NCI-H1436 treated with DMSO at 0.1 percent for 48 hours (cell line): ENCODE results near the gene FBXO48.
"Not testable (repeated sequence)": the region's sequence is repeated elsewhere in the genome, so short reads cannot be mapped to it uniquely, and the experiment has no call there.

Experiments
- DNase-seq: peaks from one replicate; lab custom pipeline; 2025; lab: John Stamatoyannopoulos, UW

FBXO48 gene, protein sequence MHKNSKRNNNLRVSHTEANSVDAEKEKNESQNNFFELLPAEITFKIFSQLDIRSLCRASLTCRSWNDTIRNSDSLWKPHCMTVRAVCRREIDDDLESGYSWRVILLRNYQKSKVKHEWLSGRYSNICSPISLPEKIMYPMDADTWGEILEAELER

GRCh38 chr2:68467077-68467960 lies at the start of gene FBXO48, which contains the start of gene APLF:
Gene FBXO48, minus strand, starts transcription at chr2:68467294. Its CDS starts 2,149 bp downstream, at chr2:68465145.
Gene APLF, plus strand, starts transcription at chr2:68467585. Its CDS starts 147 bp downstream, at chr2:68467732.
- DNase-seq, result peak; percentile 94

DNA sequence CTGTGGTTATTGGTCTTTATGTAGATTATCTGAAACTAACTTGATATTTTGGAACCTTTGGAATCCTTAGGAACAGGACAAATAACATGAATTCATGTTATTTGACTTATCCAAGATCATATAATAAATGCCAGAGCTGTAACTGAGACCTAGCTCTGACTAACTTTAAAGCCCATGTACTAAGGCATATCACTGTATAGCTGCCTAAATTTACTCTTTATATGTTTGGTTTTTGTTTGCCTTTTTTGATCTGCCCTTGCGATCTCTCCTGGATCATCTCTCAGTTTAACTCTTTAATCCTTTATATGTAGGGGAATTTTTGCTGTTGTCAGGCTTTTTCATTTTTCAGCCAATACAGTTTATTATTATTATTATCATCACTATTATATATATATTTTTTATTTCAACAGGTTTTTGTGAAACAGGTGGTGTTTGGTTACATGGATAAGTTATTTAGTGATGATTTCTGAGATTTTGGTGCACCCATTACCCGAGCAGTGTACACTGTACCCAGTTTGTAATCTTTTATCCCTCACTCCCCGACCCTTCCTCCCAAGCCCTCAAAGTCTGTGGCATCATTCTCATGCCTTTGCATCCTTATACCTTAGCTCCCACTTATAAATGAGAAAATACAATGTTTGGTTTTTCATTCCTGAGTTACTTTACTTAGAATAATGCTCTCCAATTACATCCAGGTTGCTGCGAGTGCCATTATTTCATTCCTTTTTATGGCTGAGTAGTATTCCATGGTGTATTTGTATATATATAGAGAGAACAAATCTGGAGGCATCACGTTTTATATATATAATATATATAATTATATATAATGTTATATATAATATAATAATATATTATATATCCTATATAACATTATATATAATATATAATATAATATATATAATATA lies 49.2 kb upstream of the FBXO48 start:
- DNase-seq, result no peak

DNA sequence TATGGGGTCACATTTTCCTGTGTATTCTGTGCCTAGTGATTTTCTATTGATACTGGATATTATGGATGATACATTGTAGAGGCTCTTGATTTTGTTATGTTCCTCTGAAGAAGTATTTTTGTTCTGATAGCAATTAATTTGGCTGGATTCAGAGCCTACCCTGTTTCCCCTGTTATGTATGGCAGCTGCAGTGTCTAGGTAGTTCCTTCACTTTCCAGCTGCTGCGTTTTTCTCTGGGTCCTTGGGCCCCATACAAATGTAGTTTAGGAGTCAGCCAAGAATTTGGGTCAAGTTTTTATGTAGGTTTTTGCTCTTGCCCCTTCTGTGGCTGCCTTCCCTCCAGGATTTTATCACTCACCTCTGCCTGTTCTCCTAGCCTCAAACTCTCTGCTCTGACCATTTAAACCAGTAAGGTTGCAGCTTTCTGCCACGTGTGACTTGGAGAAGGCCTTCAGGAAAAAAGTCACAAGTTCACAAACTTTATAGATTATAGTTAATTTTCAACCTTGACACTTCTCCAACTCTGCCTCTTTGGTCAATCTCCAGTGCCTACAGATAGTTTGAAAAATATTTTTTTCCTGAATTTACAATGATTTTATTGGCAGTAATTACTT lies 47.3 kb upstream of the FBXO48 start:
- DNase-seq, result no peak

DNA sequence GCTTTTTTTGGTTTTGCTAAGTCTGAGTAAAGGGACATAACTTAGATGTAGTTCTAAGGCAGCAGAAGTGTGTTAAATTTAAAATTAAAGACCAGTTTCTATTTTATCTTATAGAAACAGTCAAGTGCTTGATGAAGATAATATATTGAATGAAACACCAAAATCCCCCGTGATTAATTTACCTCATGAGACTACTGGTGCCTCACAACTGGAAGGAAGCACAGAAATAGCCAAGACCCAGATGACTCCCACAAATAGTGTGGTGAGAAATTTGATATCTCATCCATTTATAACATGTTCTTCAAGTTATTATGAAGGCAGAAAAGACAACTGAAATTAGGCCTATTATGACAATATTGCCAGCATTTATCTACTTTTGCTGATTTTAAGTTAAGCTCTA lies 45.9 kb upstream of the FBXO48 start:
- DNase-seq, result no peak

DNA sequence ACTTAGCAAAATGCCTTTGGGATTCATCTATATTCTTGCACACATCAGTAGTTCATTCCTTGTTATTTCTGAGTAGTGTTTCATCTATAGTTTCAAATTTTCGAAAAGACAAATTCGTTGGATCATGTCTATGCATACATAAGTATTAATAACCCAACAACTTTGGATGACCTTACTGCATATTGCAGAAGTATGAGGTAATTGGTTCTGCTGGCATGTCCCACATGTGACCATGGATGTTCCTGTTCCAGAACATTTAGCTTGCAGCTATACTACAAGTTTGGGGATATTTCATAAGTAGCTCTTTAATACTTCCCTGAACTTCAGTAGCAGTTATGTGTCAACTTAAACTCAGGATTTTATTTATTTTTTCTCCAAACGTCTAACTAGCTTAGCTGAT lies 45.2 kb upstream of the FBXO48 start:
- DNase-seq, result no peak

DNA sequence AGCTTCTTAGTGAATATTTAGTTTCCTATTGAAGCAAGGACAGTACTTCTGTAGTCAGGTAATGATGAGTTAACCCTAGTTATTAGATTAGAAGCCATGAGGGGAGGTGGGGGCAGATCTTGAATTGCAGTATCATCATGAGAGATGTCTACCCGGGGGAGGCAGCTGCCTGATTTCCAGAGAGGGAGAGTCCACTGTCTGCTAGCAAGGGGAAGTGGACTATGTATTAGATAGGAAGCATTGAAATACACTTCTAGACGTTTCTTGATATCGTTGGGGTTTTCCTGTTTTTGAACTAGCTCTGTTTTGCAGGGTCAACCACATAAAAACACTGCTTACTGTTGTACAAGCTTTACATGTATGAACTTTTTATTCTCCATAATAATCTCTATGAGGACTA lies 39.1 kb upstream of the FBXO48 start:
- DNase-seq, result no peak

- DNase-seq, result no peak
Measured at GRCh38 chr2:68505603-68506159, 38.6 kb upstream of the FBXO48 start.

GRCh38 chr2:68501768-68502167 lies 34.7 kb upstream of the FBXO48 start:
- DNase-seq, result no peak

DNA sequence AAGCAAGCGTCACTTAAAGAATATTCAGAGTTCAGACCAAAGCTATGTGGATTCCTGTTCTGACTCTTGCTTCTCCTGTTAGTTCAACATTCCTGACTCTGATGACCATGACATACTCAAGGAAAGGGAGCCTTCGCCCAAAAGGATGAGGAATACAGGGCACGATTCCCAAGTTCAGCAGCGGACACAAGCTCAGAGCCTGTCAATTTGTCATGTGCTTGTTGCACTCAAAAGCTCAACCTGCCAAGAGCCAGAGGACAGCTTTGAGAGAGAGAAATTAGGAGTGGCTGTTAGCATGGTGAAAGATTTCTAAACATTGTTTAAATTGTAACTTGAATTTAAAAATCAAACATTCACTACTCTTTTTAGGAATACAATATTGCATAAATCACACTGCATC lies 33.6 kb upstream of the FBXO48 start:
- DNase-seq, result no peak

DNA sequence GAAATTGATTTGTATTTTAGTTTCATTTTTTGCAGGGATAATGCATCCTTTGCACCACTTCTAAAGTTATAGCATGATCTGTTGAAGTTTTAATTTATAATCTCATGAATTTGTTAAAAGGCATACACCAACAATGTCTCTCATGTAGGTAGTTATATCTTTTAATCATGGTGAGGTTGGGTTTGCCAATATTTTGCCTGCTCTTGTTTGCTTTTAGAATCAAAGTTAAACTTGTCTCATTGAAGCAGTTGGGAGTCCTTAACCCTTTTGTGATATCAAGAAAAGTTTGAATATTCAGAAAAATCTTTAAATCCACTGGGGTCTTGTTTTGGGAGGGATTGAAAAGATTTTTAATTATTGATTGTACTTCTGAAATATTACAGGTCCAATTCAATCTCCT lies 32.0 kb upstream of the FBXO48 start:
- DNase-seq, result no peak

- DNase-seq, result no peak
Measured at GRCh38 chr2:68491582-68491981, 24.5 kb upstream of the FBXO48 start.

DNA sequence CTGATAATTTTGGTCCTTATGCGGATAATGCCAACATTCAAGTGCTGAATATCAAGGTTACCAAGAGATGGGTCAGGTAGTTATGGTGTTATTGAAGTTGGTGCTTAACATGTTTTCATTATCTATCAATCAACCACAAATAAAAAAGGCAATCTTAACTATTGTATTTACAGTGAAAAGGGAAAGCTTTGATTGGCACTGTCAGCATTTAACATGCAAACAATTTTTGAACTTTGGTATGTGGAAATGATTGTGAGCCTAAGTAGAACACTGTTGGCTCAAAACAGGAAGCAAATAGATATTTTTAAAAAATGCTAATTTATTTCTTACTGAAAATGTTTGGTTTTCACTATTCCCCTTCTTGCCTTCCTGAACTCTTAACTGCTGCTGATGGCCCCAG lies 22.2 kb upstream of the FBXO48 start:
- no peak for DNase-seq

- DNase-seq, result not testable (repeated sequence)
Measured at GRCh38 chr2:68488605-68489004, 21.5 kb upstream of the FBXO48 start.

- no peak for DNase-seq
Measured at GRCh38 chr2:68487773-68488355, 20.8 kb upstream of the FBXO48 start.

DNA sequence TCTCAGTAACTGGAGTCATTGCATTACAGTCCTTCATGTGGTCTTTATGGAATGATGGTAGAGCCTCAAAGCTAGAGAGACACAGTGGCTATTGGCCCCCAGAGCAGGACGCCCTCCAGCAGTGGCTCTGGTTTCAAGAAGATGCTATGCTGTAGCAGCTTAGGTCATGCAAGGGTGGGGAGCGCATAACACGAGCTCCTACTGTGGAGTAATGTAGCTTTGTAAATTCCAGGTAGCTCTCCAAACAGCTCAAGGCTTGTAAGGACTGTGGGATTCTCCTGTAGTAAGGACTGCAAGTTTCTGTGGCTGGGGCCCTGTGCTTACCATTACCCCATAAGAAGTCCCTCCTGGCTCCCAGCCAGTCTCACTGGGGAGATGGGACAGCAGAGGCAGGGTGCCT lies 15.9 kb upstream of the FBXO48 start:
- DNase-seq, result no peak

DNA sequence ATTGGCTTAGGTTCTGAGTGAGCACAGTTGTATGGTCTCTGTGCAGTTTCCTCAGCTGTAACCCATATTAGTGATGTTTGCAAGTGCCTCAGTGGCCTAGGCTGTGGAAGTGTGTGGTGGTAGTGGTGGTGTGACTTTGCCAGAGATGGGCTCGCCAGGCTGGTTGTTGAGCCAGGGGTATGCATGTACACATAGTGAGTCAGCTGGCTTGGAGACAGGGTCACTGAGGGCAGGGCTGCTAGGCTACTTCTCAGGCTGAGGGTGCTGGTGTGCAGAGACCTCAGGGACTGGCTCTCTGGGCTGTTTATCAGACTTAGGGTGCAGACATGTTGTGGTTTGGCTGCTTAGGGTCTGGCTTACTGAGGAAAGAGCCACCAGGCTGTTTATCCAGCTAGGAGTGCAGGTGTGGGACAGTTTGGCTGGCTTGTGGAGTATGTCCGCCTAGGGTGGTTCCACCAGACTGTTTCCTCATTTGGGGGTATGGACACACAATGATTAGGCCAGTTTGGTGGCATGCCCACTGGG lies 15.3 kb upstream of the FBXO48 start:
- DNase-seq, result no peak

- no peak for DNase-seq
Measured at GRCh38 chr2:68478688-68479087, 11.6 kb upstream of the FBXO48 start.

GRCh38 chr2:68476454-68476853 lies 9.4 kb upstream of the FBXO48 start:
- no peak for DNase-seq

DNA sequence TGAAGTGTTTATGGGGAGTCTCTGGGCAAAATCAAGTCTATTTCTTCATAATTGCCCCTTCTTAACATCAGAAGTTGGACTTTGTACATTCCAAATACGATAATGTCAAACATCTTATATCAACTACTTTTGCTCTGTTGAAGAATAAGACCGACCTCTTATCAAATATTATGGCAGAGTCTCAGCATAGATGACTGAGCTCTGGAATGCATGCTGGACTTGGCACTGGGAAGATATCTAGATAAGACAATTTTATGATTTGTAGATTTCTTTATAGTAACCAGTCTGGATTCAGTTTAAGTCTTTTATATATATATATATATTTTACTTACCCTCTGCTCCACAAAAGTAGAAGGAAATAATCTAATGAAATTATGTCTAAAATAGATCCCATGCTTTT lies 8.5 kb upstream of the FBXO48 start:
- DNase-seq, result no peak

- DNase-seq, result no peak
Measured at GRCh38 chr2:68475110-68475509, 8.0 kb upstream of the FBXO48 start.

GRCh38 chr2:68472796-68473414 lies 5.8 kb upstream of the FBXO48 start:
- DNase-seq, result no peak
